ENCODE measurements around the gene PTGIR.

The PTGIR gene

GRCh38 chr19:46601318-46602224 is 23.3 kb downstream of the PTGIR start, which contains the start of gene CALM3:
Gene CALM3, plus strand, starts transcription at chr19:46601330. Its CDS starts 105 bp downstream, at chr19:46601435.
- DNase-seq (ENCODE audit: low spot score): no peak

DNA sequence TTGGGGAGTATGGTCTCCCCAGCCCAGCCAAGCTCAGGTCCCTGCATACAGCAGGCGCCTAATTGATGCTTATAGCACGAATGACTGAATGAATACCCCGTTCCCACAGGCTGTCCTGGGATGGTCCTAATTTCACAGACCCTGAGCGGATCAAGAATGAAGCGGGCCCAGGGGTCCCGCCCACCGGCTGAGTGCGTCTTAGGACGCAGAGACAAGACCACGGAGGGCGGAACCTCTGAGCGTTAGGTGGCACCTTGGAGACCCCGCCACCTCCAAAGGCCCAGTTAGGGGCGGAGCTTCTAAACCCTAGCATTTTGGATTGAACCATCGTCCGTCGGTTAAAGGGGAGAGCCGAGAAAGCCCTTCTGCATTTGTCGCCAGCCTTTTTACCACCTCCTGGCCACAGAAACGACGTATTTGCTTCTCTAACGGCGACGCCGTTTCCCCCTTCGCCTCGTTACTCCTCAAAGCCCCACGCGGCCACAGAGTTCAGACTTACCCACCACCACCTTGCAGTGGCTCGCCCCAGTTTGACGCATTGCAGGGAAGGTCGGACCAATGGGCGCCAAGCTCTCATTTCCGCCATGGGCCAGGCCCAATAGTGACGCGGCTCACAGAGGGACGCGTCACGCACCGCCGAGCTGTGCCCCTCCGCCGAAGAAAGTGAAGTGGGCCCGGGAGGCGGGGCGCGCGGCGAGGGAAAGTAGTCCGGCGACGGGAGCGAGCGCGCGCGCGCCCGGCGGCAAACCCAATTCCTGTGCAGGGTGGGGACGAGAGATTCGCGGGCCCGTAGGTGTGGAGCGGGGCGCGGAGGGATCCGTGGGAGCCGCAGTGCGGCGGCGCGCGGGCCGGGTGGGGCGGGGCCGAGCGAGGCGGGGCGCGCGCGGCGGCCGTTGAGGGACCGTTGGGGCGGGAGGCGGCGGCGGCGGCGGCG is 24.2 kb downstream of the PTGIR start:
- DNase-seq (ENCODE audit: low spot score): peak; percentile 94

DNA sequence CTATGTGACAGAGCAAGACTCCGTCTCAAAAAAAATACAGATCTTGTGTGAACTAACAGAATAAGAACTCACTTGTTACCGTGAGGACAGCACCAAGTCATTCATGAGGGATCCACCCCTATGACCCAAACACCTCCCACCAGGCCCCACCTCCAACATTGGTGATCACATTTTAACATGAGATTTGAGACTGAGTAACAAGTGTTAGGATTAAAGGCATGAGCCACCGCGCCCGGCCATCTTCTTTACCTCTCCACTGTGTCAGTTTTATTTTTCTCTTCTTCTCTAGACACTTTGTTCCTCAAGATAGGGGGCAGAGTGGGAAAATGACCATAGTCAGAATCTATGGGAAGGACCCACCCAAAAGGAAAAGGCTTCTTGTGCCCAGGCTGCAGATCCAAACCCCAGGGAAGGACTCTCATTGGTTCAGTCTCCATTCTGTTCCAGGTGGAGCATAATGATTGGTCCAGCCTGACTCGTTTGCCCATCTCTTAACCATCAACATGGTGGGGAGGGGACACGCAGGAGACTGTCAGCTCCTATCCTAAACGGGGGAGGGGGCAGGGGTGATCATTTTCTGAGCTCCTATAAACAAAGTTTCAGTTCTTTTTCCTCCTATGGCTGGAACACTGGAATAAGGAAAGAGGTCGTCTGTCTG is 25.0 kb downstream of the PTGIR start:
- no peak for DNase-seq (ENCODE audit: low spot score)

- no peak for DNase-seq (ENCODE audit: low spot score)
Measured at GRCh38 chr19:46598372-46598917, 26.4 kb downstream of the PTGIR start.

DNA sequence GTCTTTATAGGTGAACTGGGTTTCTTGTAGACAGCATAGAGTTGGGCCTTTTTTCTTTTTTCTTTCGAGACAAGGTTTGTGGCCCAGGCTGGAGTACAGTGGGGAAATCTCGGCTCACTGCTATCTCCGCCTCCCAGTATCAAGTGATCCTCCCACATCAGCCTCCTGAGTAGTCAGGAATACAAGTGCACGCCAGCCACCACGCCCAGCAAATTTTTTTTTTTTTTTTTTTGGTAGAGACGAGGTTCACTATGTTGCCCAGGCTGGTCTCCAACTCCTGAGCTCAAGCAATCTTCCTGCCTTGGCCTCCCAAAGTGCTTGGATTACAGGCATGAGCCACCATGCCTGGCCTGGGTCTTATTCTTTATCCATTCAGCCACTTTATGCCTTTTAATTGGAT is 28.9 kb downstream of the PTGIR start:
- DNase-seq (ENCODE audit: low spot score): no peak

- no peak for DNase-seq (ENCODE audit: low spot score)
Measured at GRCh38 chr19:46591870-46592269, 33.0 kb downstream of the PTGIR start.

GRCh38 chr19:46591254-46591653 is 33.6 kb downstream of the PTGIR start:
- no peak for DNase-seq (ENCODE audit: low spot score)

DNA sequence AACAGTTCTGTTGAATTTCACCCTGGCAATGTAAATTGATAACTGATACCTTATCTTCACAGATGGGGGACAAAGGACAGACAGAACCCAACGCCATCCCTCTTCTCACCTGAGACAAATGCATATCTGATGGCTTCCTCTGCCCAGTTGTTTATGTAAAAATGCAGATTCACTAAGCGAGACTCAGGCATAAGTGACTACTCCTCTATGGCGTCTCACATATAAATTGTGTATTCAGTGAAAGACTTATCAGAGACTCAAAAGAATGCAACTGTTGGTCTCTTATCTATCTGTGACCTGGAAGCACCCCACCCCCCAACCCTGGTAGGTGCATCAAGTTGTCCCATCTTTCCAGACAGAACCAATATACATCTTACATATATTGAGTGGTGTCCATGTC is 37.0 kb downstream of the PTGIR start:
- no peak for DNase-seq (ENCODE audit: low spot score)

- DNase-seq (ENCODE audit: low spot score): no peak
Measured at GRCh38 chr19:46586294-46586693, 38.6 kb downstream of the PTGIR start.

DNA sequence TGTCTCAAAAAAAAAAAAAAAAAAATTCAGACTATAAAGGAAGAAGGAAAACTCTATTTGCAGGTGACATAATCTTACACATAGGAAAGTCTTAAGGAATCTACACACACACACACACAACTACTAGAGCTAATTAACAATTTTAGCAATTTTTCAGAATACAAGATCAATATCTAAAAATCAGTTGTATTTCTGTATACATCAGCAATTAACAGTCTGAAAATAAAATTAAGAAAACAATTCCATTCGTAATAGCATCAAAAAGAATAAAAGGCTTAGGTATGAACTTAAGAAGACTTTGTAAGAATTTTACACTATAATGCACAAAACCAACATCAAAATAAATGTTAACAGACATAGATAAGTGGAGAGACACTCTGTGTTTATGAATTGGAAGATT is 39.4 kb downstream of the PTGIR start:
- no peak for DNase-seq (ENCODE audit: low spot score)

- no peak for DNase-seq (ENCODE audit: low spot score)
Measured at GRCh38 chr19:46580247-46580646, 44.6 kb downstream of the PTGIR start.

DNA sequence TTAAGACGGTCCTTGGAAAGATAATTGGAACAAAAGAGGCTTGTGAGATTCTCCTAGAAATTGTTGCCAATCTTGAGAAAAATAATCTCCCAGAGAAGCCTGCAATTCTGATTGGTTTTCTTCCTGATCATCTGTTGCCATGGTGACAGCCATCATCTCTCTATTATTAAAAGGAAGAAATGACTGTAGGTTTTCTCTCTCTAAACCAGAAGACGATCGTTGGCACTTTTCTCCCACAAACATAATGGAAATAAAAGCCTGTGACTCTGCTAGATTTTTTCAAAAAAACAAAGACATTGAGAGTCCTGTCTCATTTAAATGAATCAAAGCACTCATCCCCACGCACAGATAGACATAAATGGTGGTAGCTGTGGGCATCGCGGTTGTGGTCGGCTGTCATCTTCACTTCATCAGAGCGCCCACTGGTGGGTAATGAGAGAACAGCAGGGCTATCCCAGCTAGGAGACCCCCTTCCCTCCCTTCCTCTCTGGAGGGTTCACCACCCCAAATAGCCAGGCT is 45.5 kb downstream of the PTGIR start:
- DNase-seq (ENCODE audit: low spot score): peak; percentile 24

- DNase-seq (ENCODE audit: low spot score): no peak
Measured at GRCh38 chr19:46578450-46578849, 46.4 kb downstream of the PTGIR start.

- DNase-seq (ENCODE audit: low spot score): no peak
Measured at GRCh38 chr19:46574533-46574932, 50.4 kb downstream of the PTGIR start.

GRCh38 chr19:46573679-46574498 is 51.0 kb downstream of the PTGIR start:
- DNase-seq (ENCODE audit: low spot score): no peak

GRCh38 chr19:46571495-46571894 is 53.4 kb downstream of the PTGIR start:
- no peak for DNase-seq (ENCODE audit: low spot score)
